Naive B cell (primary cell): Measurements from ENCODE around the gene ADGRG1. TPM values are rescaled to one million over a fixed set of nuclear protein-coding genes. Genes with fewer than 3 reads are reported as not detected.
A peak's percentile ranks its signal among the peaks of the same experiment; 100 is the strongest.

Experiments used
- ATAC-seq, 2 donors: fragments of 150-1000 bp; cut with Tn5 transposase; 2 replicates each; pipeline ENCODE4 v1.10.0; 2021; ENCODE audit warnings: low read depth in 2 of 2, mild to moderate bottlenecking in 2 of 2, moderate library complexity in 2 of 2
- DNase-seq: peaks from one replicate; pipeline ENCODE4 v3.0.0; 2022
- H3K27ac Mint-ChIP-seq, 6 donors: one replicate each; pipeline ENCODE4 v1.8.0; 2020 to 2022; ENCODE audit warnings: mild to moderate bottlenecking in 6 of 6, mixed read lengths in 6 of 6, moderate library complexity in 5 of 6, inconsistent platforms in 2 of 6
- H3K27me3 Mint-ChIP-seq, 3 donors: one replicate each; pipeline ENCODE4 v1.8.0; 2021 to 2022; ENCODE audit warnings: mixed read lengths in 3 of 3, mild to moderate bottlenecking in 1 of 3
- H3K36me3 Mint-ChIP-seq, 2 donors: one replicate each; pipeline ENCODE4 v1.8.0; 2020 to 2022; ENCODE audit warnings: mixed read lengths in 2 of 2, inconsistent platforms in 1 of 2, mild to moderate bottlenecking in 1 of 2
- H3K4me1 Mint-ChIP-seq, 3 donors: one replicate each; pipeline ENCODE4 v1.8.0; 2020 to 2022; ENCODE audit warnings: mixed read lengths in 3 of 3, inconsistent platforms in 1 of 3, mild to moderate bottlenecking in 1 of 3, moderate library complexity in 1 of 3
- H3K4me3 Mint-ChIP-seq, 8 donors: one replicate each; pipeline ENCODE4 v1.8.0; 2020 to 2022; ENCODE audit warnings: mild to moderate bottlenecking in 8 of 8, mixed read lengths in 8 of 8, moderate library complexity in 8 of 8, inconsistent platforms in 2 of 8
- H3K9me3 Mint-ChIP-seq, 7 donors: one replicate each; pipeline ENCODE4 v1.8.0; 2020 to 2022; ENCODE audit warnings: mixed read lengths in 7 of 7, mild to moderate bottlenecking in 5 of 7, inconsistent platforms in 2 of 7, moderate library complexity in 1 of 7
- polyA plus RNA-seq, 6 donors: library from polyadenylated mRNA; unstranded; fragments of 300-500 nt; fragmentation: Illumina TruSeq; gene quantifications; one replicate each; pipeline ENCODE4 v1.2.3, GENCODE V29; 2021; ENCODE audit warnings: low read depth in 6 of 6

The ADGRG1 gene
- polyA plus RNA-seq, 6 donors from 2014 or later = 0.17 to 0.72 (median 0.65) TPM; not detected in 1

DNA sequence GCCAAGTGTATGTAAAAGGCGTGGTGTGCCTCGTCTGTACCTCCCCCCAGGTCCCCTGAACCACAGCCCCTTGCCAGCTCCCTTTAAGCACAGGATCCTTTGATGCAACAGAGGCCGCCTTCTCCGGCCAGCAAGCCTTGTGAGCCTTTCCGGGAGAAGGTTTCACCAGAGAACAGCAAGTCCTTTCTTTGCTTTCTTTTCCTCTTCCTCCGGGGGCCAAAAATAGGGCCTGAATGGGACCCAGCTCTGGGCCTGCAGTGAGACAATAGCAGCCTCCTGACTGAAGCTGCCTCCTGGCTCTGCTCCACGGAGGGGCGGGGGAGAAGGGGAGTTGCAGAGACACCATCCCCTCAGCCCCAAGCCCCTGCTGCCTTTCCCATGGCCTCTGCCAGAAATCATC, 9.0 kb downstream of the ADGRG1 start:
- peaks cover 6 to 41% (median 23%) of the 10 kb centered on the region in 3 donors for H3K27me3 Mint-ChIP-seq
- H3K4me3 Mint-ChIP-seq = no peak overlapping the region
- no peaks in the 10 kb centered on the region for H3K36me3 Mint-ChIP-seq
- no peaks in the 10 kb centered on the region for H3K4me1 Mint-ChIP-seq
- no peak overlapping the region for H3K27ac Mint-ChIP-seq
- no peak for DNase-seq
- H3K9me3 Mint-ChIP-seq = no peaks in the 10 kb centered on the region
- ATAC-seq = no peak

DNA sequence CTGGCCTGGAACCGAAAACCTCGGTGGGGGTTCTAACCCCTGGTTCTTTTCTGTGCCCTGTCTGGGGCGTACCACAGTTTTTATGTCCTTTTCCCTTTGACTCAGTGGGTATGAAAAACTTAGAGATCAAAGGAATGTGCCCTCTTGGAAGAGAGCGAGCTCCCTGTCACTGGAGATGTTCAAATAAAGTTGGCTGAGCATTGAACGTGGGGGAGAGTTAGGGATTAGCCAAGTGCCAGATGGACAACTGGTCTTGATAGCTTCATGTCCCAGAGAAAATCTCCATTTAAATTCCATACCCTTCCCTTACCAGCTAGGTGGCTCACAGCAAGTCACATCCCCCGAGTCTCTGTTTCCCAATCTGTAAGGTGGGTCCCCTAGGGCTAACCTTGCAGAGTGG, 9.5 kb downstream of the ADGRG1 start:
- no peaks in the 10 kb centered on the region for H3K36me3 Mint-ChIP-seq
- H3K4me3 Mint-ChIP-seq = no peak overlapping the region
- H3K4me1 Mint-ChIP-seq = no peaks in the 10 kb centered on the region
- no peaks in the 10 kb centered on the region for H3K9me3 Mint-ChIP-seq
- H3K27ac Mint-ChIP-seq = no peak overlapping the region
- DNase-seq (no peak), ATAC-seq (no peak)
- peaks cover 6 to 41% (median 23%) of the 10 kb centered on the region in 3 donors for H3K27me3 Mint-ChIP-seq

DNA sequence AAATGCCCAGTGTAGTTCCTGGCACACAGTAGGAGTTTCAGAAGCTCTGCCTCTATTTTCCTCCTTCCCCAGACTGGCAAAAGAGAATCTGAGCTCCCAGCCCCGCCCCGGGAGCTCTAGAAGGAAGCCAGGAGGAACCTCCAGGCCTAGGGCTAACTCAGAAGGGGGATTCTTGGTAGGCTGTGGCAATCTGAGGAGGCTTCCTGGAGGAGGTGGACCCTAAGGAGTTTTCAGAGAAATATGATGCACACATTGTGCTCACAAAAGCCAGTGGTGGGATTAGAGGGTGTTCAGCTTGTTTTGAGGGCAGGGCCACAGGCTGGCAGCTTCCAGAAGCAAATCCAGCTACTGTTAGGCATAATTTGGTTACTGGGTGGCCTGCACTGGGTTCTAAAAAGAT, 10.0 kb downstream of the ADGRG1 start:
- H3K9me3 Mint-ChIP-seq = no peaks in the 10 kb centered on the region
- H3K4me1 Mint-ChIP-seq = no peaks in the 10 kb centered on the region
- DNase-seq (no peak), ATAC-seq (no peak)
- H3K27me3 Mint-ChIP-seq = peaks cover 6 to 41% (median 23%) of the 10 kb centered on the region in 3 donors
- H3K36me3 Mint-ChIP-seq = no peaks in the 10 kb centered on the region
- no peak overlapping the region for H3K27ac Mint-ChIP-seq
- H3K4me3 Mint-ChIP-seq = no peak overlapping the region

DNA sequence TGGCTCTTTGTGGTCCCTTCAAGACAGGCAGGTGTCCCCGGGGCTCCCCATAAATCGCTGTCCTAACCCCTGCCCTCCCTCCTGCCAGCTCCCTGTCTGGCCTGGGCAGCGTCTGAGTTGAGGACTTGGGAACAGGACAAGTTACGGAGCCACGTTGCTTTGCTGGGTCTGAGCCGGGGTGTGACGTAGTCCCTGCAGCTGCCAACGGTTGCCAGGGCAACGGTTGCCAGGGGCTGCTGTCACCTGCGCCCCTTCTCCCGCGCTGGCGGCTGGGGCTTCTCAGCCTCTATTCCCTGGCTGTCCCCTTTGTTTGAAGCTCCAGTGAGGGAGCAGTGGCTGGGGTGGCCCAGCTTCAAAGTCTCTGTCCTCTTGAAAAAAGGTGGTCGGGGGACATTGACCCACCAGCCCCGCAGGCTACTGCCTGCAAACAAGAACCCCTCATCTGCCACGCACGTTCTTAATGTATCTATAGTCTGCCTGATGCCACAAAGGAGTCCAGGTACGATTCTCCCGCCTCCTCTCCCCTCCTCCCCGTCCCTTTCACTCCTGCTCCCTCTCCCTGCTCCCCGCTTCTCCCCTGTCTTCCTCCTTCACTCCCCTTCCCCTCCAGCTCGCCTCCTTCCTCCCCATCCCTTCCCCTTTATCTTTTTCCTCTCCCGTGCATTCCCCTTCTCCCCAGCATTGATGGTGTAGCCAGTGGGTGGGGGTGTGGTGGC, 10.9 kb downstream of the ADGRG1 start:
- DNase-seq (peak; percentile 18), ATAC-seq (peak; percentile 72 to 73)
- H3K4me3 Mint-ChIP-seq = peak overlapping the region in 1 of 8 donors; percentile 61
- H3K9me3 Mint-ChIP-seq = no peaks in the 10 kb centered on the region
- no peaks in the 10 kb centered on the region for H3K4me1 Mint-ChIP-seq
- no peaks in the 10 kb centered on the region for H3K36me3 Mint-ChIP-seq
- H3K27ac Mint-ChIP-seq = peak overlapping the region in 4 of 6 donors; percentile 10 to 87 (median 20)
- H3K27me3 Mint-ChIP-seq = peaks cover 6 to 41% (median 23%) of the 10 kb centered on the region in 3 donors

DNA sequence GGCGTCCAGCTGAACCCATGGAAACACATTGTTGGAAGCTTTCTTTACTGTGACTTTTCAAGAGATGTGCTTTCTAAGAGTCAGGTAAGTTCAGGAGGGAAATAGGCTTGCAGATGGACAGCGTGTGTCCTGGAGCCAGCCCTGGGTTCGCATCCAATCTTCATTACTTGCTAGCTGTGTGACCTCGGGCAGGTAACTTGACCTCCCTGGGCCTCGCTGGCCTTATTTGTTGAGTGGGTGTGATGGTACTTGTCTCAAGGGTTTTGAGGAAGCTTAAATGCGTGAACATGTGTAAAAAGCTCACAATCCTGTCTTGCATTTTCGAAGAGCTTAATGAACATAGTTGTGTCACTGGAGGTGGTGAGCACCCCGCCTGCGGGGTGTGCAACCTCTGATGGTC, 11.8 kb downstream of the ADGRG1 start:
- H3K27ac Mint-ChIP-seq = peak overlapping the region in 3 of 6 donors; percentile 5 to 54 (median 10)
- no peaks in the 10 kb centered on the region for H3K36me3 Mint-ChIP-seq
- no peaks in the 10 kb centered on the region for H3K4me1 Mint-ChIP-seq
- H3K9me3 Mint-ChIP-seq = no peaks in the 10 kb centered on the region
- ATAC-seq = no peak
- no peak for DNase-seq
- no peak overlapping the region for H3K4me3 Mint-ChIP-seq
- H3K27me3 Mint-ChIP-seq = peaks cover 6 to 39% (median 23%) of the 10 kb centered on the region in 3 donors

DNA sequence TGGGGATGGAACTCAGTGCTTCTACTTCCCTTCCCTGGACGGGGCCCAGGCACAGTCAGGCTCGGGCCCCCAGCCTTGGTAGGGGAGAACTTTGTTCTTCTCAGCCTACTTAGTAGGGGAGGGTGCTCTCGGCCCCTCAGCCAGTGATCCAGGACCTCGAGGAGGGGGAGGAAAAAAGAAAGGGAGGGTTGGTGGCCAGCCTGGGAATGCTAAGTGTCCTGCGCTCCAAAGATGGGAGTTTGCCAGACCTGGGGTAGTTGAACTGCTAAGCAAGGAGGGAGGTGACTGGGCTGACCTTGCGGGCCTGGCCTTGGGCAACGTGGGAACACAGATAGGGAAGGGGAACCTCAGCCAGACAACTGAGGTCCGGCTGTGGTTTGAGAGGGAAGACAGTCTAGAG, 12.2 kb downstream of the ADGRG1 start:
- peaks cover 0 to 2% (median 2%) of the 10 kb centered on the region in 3 donors for H3K4me1 Mint-ChIP-seq
- no peaks in the 10 kb centered on the region for H3K9me3 Mint-ChIP-seq
- H3K27me3 Mint-ChIP-seq = peaks cover 6 to 34% (median 23%) of the 10 kb centered on the region in 3 donors
- DNase-seq = no peak
- H3K4me3 Mint-ChIP-seq = no peak overlapping the region
- peak overlapping the region in 1 of 6 donors; percentile 85 for H3K27ac Mint-ChIP-seq
- no peaks in the 10 kb centered on the region for H3K36me3 Mint-ChIP-seq
- ATAC-seq = no peak

DNA sequence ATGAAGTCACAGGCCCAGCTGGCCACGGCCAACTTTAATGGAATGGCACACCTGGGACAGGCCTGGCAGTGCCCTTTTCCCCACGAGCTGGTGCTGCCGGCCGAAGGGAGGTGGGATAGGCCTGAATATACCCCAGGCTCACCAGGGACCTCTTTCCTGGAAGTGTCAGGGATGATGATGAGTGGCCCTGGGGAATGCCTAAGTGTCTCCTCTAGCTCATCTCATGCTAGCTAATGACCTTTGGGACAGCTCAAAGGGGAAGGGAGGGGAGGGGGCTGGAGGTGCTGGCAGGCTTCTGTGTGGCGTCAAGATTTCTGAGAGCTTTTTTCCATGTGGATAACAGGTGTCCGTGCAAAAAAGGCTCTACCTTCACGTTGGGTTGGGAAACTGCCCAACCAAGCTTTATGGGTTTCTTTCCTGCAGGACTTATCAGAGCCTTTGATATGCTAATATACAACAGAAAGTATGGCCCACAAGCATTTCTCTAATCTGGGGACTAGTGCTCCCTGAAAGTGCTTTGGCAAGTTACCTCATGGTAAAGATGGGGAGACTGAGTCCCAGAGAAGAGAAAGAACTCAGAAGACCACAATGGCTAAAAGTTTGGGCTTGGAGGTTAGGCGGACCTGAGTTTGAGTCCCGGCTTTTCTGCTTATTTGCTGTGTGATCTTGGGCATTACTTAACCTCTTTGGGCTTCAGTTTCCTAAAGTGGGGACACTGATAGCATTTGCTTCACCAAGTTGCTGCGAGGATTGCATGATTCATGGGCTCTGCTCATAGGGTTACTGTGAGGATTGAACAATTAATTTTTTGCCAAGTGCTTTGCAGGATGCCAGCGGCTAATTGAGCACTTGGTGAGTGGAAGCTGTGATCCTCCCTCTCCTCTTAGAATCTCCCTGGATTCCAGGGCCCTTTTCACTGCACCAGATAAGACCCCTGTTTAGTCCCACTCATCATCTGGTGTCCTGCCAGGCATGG, 14.0 kb downstream of the ADGRG1 start:
- DNase-seq (no peak), ATAC-seq (no peak)
- peaks cover 11 to 13% (median 13%) of the 10 kb centered on the region in 3 donors for H3K4me1 Mint-ChIP-seq
- no peaks in the 10 kb centered on the region for H3K9me3 Mint-ChIP-seq
- H3K4me3 Mint-ChIP-seq = no peak overlapping the region
- H3K27me3 Mint-ChIP-seq = peaks cover 0 to 17% (median 10%) of the 10 kb centered on the region in 3 donors
- no peak overlapping the region for H3K27ac Mint-ChIP-seq
- H3K36me3 Mint-ChIP-seq = no peaks in the 10 kb centered on the region

DNA sequence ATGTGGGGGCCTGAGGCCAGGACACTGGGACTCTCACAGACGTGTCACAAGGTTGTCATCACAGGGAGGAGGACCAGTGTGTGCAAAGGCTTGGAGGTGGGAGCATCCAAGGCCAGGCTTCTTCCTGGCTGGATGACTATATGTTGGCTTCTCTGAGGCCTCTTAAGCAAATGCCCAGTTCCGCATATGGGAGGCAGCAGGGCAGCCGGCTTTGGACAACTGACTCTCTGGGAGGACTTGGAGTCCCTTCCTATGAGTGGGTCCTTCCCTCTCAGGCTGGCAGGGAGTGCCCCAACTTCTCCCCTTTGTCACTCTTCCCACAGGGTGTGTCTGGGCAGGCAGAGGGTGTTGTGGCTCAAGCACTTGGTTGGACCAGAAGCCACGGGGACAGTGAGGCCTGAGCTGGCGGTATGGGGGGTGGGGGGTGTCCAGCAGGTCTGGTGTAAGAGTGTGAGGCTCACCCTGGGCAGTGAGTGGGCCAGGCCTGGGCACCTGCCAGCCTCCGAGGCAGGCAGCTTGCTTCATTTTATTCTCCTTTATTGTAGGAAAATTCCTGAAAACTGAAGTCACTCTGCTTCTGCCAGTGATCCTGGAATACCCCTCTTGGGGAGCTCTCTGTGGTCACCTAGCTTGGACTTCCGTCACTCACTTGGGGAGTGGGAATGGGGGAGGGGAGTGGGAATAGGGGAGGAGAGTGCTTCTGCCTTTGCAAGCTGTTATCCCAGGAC, 14.9 kb downstream of the ADGRG1 start:
- Mint-ChIP-seq H3K27ac (peak overlapping the region in 1 of 6 donors; percentile 33), H3K27me3 (peaks cover 0 to 9% (median 2%) of the 10 kb centered on the region in 3 donors), H3K36me3 (no peaks in the 10 kb centered on the region), H3K4me3 (no peak overlapping the region), H3K4me1 (peaks cover 19 to 22% (median 21%) of the 10 kb centered on the region in 3 donors), H3K9me3 (no peaks in the 10 kb centered on the region)
- DNase-seq (no peak), ATAC-seq (no peak)

DNA sequence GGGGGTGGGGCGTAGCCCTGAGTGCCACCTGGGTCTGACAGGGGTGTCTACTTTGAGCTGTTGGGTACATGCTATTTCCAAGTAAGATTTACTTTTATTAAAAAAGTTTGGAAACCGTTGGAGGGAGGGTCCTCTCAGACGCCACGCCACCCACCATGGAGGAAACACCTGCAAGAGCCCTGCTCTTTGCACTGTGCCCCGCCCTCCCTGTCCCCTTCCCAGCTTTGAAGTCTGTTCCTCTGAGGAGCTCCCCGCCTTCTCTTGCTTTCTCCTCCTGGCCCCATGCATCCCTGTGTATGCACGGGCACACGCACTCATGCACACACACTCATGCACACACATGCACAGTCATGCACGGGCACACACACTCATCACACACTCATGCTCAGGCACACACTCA, 15.5 kb downstream of the ADGRG1 start:
- H3K4me1 Mint-ChIP-seq = peaks cover 25 to 27% (median 25%) of the 10 kb centered on the region in 3 donors
- H3K27ac Mint-ChIP-seq = no peak overlapping the region
- H3K9me3 Mint-ChIP-seq = no peaks in the 10 kb centered on the region
- no peaks in the 10 kb centered on the region for H3K36me3 Mint-ChIP-seq
- H3K4me3 Mint-ChIP-seq = no peak overlapping the region
- DNase-seq = no peak
- peaks cover 0 to 5% (median 0%) of the 10 kb centered on the region in 3 donors for H3K27me3 Mint-ChIP-seq
- no peak for ATAC-seq

DNA sequence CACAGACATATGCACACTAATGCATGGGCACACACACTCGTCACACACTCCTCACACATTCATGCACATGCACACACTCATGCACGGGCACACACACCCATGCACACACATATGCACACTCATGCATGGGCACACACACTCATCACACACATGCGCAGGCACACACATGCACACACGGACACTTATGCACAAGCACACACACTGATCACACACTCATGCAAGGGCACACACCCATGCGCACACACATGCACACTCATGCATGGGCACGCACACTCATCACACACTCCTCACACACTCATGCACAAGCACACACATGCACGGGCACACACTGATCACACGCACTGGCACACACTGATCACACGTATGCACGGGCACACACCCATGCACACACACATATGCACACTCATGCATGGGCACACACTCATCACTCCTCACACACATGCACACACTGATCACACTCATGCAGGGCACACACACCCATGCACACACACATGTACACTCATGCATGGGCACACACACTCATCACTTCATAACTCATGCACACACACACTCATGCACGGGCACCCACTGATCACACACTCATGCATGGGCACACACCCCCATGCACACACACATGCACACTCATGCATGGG, 16.1 kb downstream of the ADGRG1 start:
- H3K9me3 Mint-ChIP-seq = no peaks in the 10 kb centered on the region
- peaks cover 0 to under 1% (median 0%) of the 10 kb centered on the region in 3 donors for H3K27me3 Mint-ChIP-seq
- H3K4me1 Mint-ChIP-seq = peaks cover 25 to 33% (median 28%) of the 10 kb centered on the region in 3 donors
- no peak overlapping the region for H3K4me3 Mint-ChIP-seq
- ATAC-seq (no peak), DNase-seq (no peak)
- H3K36me3 Mint-ChIP-seq = no peaks in the 10 kb centered on the region
- no peak overlapping the region for H3K27ac Mint-ChIP-seq

DNA sequence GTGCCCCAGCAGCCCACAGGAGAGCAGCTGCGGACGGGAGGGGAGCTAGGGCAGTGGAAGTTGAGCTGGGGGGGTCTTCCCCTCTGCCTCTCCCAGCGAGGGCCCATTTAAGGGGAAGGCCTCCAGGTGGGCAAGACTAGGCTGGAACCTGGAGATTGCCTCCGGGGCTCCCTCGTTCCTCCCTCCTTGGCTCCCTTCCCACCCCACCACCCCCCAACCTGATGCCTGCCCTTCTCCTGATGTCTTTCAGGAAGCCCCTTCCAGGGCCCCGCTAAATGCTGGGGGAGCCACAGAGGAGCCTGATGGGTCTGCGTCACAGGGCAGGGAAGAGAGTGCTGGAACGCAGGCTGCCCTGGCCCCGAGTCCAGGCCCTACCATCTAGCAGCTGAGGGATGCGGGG, 16.7 kb downstream of the ADGRG1 start:
- Mint-ChIP-seq H3K27ac (no peak overlapping the region), H3K9me3 (no peaks in the 10 kb centered on the region), H3K36me3 (no peaks in the 10 kb centered on the region), H3K4me3 (no peak overlapping the region), H3K27me3 (no peaks in the 10 kb centered on the region), H3K4me1 (peaks cover 25 to 33% (median 28%) of the 10 kb centered on the region in 3 donors)
- DNase-seq (no peak), ATAC-seq (no peak)

DNA sequence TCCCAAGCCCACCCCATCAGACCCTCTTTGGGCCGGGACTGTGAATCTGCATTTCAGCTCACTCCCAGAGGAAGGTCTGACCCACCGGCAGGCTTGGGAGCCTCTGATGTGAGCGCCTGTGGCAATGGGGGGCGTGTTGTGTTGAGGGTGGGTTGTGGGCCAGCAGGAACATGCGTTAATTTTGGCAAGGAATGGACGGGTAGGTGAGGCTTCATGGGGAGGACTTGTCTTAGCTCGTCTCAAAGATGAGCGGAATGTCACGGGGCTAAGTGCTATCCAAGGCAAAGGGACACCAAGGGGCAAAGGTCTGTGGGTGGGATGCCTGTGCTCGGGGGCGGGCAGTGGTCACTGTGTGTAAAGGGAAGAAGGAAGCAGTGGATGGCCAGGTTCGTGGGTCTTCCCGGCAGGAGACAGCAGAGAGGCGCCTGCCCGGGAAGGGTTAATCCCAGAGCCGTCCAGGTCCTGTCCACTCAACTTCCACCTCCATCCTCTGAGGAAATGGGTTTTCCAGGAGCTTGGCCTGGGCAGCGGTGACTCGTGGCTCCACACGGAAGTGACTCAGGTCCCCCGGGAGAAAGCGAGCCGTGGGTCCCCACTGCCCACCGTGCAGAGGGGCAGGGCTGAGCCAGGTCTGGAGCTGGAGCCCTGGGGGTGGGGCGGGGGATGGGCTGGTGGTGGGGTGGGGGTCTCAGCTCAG, 17.4 kb downstream of the ADGRG1 start:
- DNase-seq (no peak), ATAC-seq (no peak)
- peak overlapping the region in 1 of 6 donors; percentile 89 for H3K27ac Mint-ChIP-seq
- no peaks in the 10 kb centered on the region for H3K27me3 Mint-ChIP-seq
- H3K4me1 Mint-ChIP-seq = peaks cover 25 to 34% (median 28%) of the 10 kb centered on the region in 3 donors
- H3K36me3 Mint-ChIP-seq = no peaks in the 10 kb centered on the region
- no peaks in the 10 kb centered on the region for H3K9me3 Mint-ChIP-seq
- no peak overlapping the region for H3K4me3 Mint-ChIP-seq
